OCI-LY1 (cell line): Measurements from ENCODE around the gene FAM114A1.

Experiments used
- H2AFZ ChIP-seq: fragments of 200-600 bp; sonication (generic), shearing (Covaris generic); 2 replicates; pipeline ENCODE4 v1.6.0; 2014; ENCODE audit warnings: antibody characterized with exemption, mild to moderate bottlenecking, low read length
- H3F3A ChIP-seq: fragments of 200-600 bp; sonication (generic), shearing (Covaris generic); 2 replicates; pipeline ENCODE4 v1.6.0; 2014; ENCODE audit warnings: mild to moderate bottlenecking, antibody characterized with exemption, low read length, moderate library complexity; ENCODE audit not compliant: insufficient read depth
- H3K27ac ChIP-seq: fragments of 200-600 bp; sonication (generic); 2 replicates; pipeline ENCODE4 v1.5.1; 2014; ENCODE audit warnings: low read length, mixed run types, mild to moderate bottlenecking, low read depth; ENCODE audit not compliant: poor library complexity, severe bottlenecking
- H3K27me3 ChIP-seq: fragments of 200-600 bp; sonication (generic); 2 replicates; pipeline ENCODE4 v1.6.0; 2014; ENCODE audit warnings: antibody characterized with exemption, mild to moderate bottlenecking, low read length, moderate library complexity; ENCODE audit not compliant: insufficient read depth
- H3K36me3 ChIP-seq: fragments of 200-600 bp; sonication (generic); 2 replicates; pipeline ENCODE4 v1.6.1; 2014; ENCODE audit warnings: mild to moderate bottlenecking, antibody characterized with exemption, low read length, moderate library complexity, mixed read lengths; ENCODE audit not compliant: insufficient read depth
- H3K4me1 ChIP-seq: fragments of 200-600 bp; sonication (generic); 2 replicates; pipeline ENCODE4 v1.5.1; 2014; ENCODE audit warnings: mild to moderate bottlenecking, low read length, moderate library complexity; ENCODE audit not compliant: insufficient read depth, severe bottlenecking
- H3K4me2 ChIP-seq: fragments of 200-600 bp; sonication (generic), shearing (Covaris generic); 2 replicates; pipeline ENCODE4 v1.6.1; 2014; ENCODE audit warnings: low read length
- H3K4me3 ChIP-seq: fragments of 200-600 bp; sonication (generic); 2 replicates; pipeline ENCODE4 v1.5.1; 2014; ENCODE audit warnings: low read length, low read depth, mild to moderate bottlenecking, mixed read lengths; ENCODE audit not compliant: poor library complexity, severe bottlenecking
- H3K79me2 ChIP-seq: fragments of 200-600 bp; shearing (Covaris generic); 2 replicates; pipeline ENCODE4 v1.6.1; 2016; ENCODE audit warnings: mixed run types, low read length, mixed read lengths; ENCODE audit not compliant: insufficient read depth
- H3K9ac ChIP-seq: fragments of 200-600 bp; sonication (generic), shearing (Covaris generic); 2 replicates; pipeline ENCODE4 v1.6.1; 2014; ENCODE audit warnings: mild to moderate bottlenecking, low read length, mixed read lengths
- H3K9me2 ChIP-seq: fragments of 200-600 bp; sonication (generic), shearing (Covaris generic); 2 replicates; pipeline ENCODE4 v1.6.1; 2014; ENCODE audit warnings: low read depth, mild to moderate bottlenecking, low read length, mixed read lengths
- H3K9me3 ChIP-seq: fragments of 200-600 bp; shearing (Covaris generic); 2 replicates; pipeline ENCODE4 v1.6.1; 2014; ENCODE audit warnings: low read length, mixed read lengths
- H4K20me1 ChIP-seq: fragments of 200-600 bp; sonication (generic), shearing (Covaris generic); 2 replicates; pipeline ENCODE4 v1.6.0; 2016; ENCODE audit warnings: mild to moderate bottlenecking, low read length; ENCODE audit not compliant: insufficient read depth
- CTCF ChIP-seq: fragments of 200-600 bp; sonication (generic), shearing (Covaris generic); IDR thresholded peaks from 2 replicates; pipeline ENCODE4 v1.5.1; 2017; ENCODE audit warnings: mild to moderate bottlenecking, antibody characterized with exemption, low read length, moderate library complexity, mixed read lengths
- EZH2 ChIP-seq: fragments of 200-600 bp; sonication (generic), shearing (Covaris generic); IDR thresholded peaks from 2 replicates; pipeline ENCODE4 v1.8.0; 2017; ENCODE audit warnings: borderline replicate concordance, mixed run types, mild to moderate bottlenecking, antibody characterized with exemption, low read length, moderate library complexity, mixed read lengths

FAM114A1 gene

DNA sequence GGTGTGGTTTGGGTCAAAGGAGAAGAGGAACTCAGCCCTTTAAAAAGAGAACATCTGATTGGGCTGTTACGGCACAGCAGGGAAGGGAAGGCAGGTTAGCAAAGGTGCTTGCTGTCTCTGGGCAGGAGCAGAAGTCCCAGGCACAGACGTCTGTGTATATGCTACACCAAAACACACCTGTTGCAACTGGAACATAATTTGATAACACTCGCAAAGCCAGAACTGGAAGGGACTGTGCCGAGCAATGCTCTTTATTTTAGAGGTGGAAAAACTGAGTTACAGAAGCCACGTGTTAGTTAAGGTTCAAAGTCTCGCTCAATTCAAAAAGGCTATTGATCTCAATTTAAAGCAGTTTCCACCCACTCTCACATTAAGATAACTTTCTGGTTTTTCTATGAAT is 2.2 kb upstream of the FAM114A1 start:
- H3K27ac ChIP-seq: no peak overlapping the region
- H3K79me2 ChIP-seq: no peaks in the 10 kb centered on the region
- H3K4me3 ChIP-seq: no peak overlapping the region
- H3K36me3 ChIP-seq: no peaks in the 10 kb centered on the region
- TF ChIP-seq EZH2: no peak
- TF ChIP-seq CTCF: no peak
- no peaks in the 10 kb centered on the region for H3K9me2 ChIP-seq
- no peak overlapping the region for H2AFZ ChIP-seq
- H3K4me1 ChIP-seq: peaks cover 31% of the 10 kb centered on the region
- H3K9ac ChIP-seq: no peak overlapping the region
- H3F3A ChIP-seq: no peaks in the 10 kb centered on the region
- no peaks in the 10 kb centered on the region for H3K27me3 ChIP-seq
- no peak overlapping the region for H3K4me2 ChIP-seq
- no peaks in the 10 kb centered on the region for H4K20me1 ChIP-seq
- H3K9me3 ChIP-seq: no peaks in the 10 kb centered on the region

DNA sequence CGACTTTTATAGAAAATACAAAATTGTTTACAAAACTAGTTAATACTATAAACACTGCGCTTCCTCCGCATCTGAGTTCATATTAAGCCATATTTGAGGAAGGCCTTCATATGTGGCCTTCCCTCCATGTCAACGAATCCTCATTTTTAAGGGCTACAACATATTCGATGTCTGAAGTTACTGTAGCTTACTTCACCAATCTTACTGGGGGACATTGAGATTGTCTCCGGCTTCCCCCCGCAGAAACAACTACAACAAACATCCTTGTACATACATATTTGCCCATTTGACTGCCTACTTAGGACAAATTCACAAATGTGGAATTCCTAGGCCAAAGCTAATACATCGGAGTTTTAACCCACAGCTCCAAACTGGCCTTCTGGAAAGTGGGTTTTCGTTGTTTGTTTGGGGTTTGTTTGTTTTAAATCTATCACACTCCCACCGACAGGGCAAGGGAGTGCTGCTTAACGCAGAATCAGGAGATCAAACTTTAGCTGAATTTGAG is 581 bp upstream of the FAM114A1 start:
- peak overlapping the region; percentile 78 for H3K4me3 ChIP-seq
- H3K9ac ChIP-seq: peak overlapping the region; percentile 72
- no peak overlapping the region for H3K27ac ChIP-seq
- no peaks in the 10 kb centered on the region for H3K36me3 ChIP-seq
- H3K9me2 ChIP-seq: no peaks in the 10 kb centered on the region
- no peaks in the 10 kb centered on the region for H3K27me3 ChIP-seq
- H3K4me1 ChIP-seq: peaks cover 27% of the 10 kb centered on the region
- H4K20me1 ChIP-seq: no peaks in the 10 kb centered on the region
- no peaks in the 10 kb centered on the region for H3K79me2 ChIP-seq
- H3K4me2 ChIP-seq: peak overlapping the region; percentile 95
- TF ChIP-seq CTCF (no peak), EZH2 (no peak)
- H3F3A ChIP-seq: no peaks in the 10 kb centered on the region
- peak overlapping the region; percentile 4; the same call in 1 of the 2 replicates for H2AFZ ChIP-seq
- H3K9me3 ChIP-seq: no peaks in the 10 kb centered on the region

GRCh38 chr4:38868059-38868960 is 704 bp downstream of the FAM114A1 start:
- H3K4me2 ChIP-seq: peak overlapping the region; percentile 95
- peak overlapping the region; percentile 76 for H3K9ac ChIP-seq
- H3K9me2 ChIP-seq: no peaks in the 10 kb centered on the region
- H4K20me1 ChIP-seq: no peaks in the 10 kb centered on the region
- H3K27ac ChIP-seq: peak overlapping the region; percentile 41
- peak overlapping the region; percentile 78 for H3K4me3 ChIP-seq
- peaks cover 30% of the 10 kb centered on the region for H3K4me1 ChIP-seq
- no peaks in the 10 kb centered on the region for H3K27me3 ChIP-seq
- H3K36me3 ChIP-seq: no peaks in the 10 kb centered on the region
- TF ChIP-seq EZH2 (no peak), CTCF (no peak)
- no peaks in the 10 kb centered on the region for H3K9me3 ChIP-seq
- no peaks in the 10 kb centered on the region for H3F3A ChIP-seq
- no peak overlapping the region for H2AFZ ChIP-seq
- no peaks in the 10 kb centered on the region for H3K79me2 ChIP-seq
